Liver (tissue), 9 donors: ENCODE data around the gene NCAM1. TPM values are rescaled to one million over a fixed set of nuclear protein-coding genes. Genes with fewer than 3 reads are reported as not detected.

Experiments used
- DNase-seq: peaks from one replicate; pipeline ENCODE4 v3.0.0-alpha.2; 2017; ENCODE audit warnings: low spot score
- H3K27ac ChIP-seq, 2 donors: one replicate each; pipeline ENCODE4 v1.7.0; 2013; ENCODE audit warnings: inconsistent platforms in 2 of 2, low read length in 2 of 2, control low read depth in 1 of 2, low read depth in 1 of 2, mild to moderate bottlenecking in 1 of 2
- H3K27me3 ChIP-seq, 4 donors: one replicate each; pipeline versions ENCODE4 v1.6.1 to v1.7.0; 2013; ENCODE audit warnings: low read length in 3 of 4, inconsistent platforms in 1 of 4, mild to moderate bottlenecking in 1 of 4, moderate library complexity in 1 of 4; ENCODE audit not compliant: control insufficient read depth in 4 of 4, insufficient read depth in 4 of 4
- H3K36me3 ChIP-seq, 4 donors: one replicate each; pipeline versions ENCODE4 v1.6.1 to v1.7.0; 2013; ENCODE audit warnings: low read length in 3 of 4, mild to moderate bottlenecking in 3 of 4, low read depth in 1 of 4, moderate library complexity in 1 of 4; ENCODE audit not compliant: control insufficient read depth in 4 of 4, insufficient read depth in 3 of 4
- H3K4me1 ChIP-seq, 4 donors: one replicate each; pipeline versions ENCODE4 v1.6.1 to v1.7.0; 2013; ENCODE audit warnings: low read length in 3 of 4, mild to moderate bottlenecking in 3 of 4, moderate library complexity in 1 of 4; ENCODE audit not compliant: control insufficient read depth in 4 of 4, insufficient read depth in 4 of 4
- H3K4me3 ChIP-seq, 3 donors: one replicate each; pipeline versions ENCODE4 v1.6.1 to v1.7.0; 2013; ENCODE audit warnings: low read length in 3 of 3, control low read depth in 1 of 3, low read depth in 1 of 3, mild to moderate bottlenecking in 1 of 3
- H3K9ac ChIP-seq, 2 donors: one replicate each; pipeline ENCODE4 v1.7.0; 2013; ENCODE audit warnings: low read length in 2 of 2, mild to moderate bottlenecking in 2 of 2, moderate library complexity in 2 of 2, control low read depth in 1 of 2, low read depth in 1 of 2
- H3K9me3 ChIP-seq, 4 donors: one replicate each; pipeline versions ENCODE4 v1.6.1 to v1.7.0; 2013; ENCODE audit warnings: low read length in 3 of 4; ENCODE audit not compliant: control insufficient read depth in 4 of 4
- CTCF ChIP-seq: fragments of 150-350 bp; IDR thresholded peaks from 2 replicates; pipeline ENCODE4 v1.5.1; 2017; ENCODE audit warnings: improper control_type of control experiment, low read depth, low read length; ENCODE audit not compliant: missing input control
- EGR1 ChIP-seq, 2 donors: IDR thresholded peaks; 2 replicates each; pipeline ENCODE4 v1.6.1; 2016 to 2018; ENCODE audit warnings: antibody characterized with exemption in 2 of 2, low read depth in 2 of 2
- FOXA1 ChIP-seq: IDR thresholded peaks from 2 replicates; pipeline ENCODE4 v1.6.1; 2016; ENCODE audit warnings: antibody characterized with exemption
- FOXA2 ChIP-seq: IDR thresholded peaks from 2 replicates; pipeline ENCODE4 v1.6.1; 2016; ENCODE audit warnings: antibody characterized with exemption
- GABPA ChIP-seq, 2 donors: IDR thresholded peaks in 1 of 2; conservative IDR thresholded peaks in 1 of 2; 2 replicates each; pipeline ENCODE4 v1.6.1; 2016; ENCODE audit warnings: antibody characterized with exemption in 2 of 2, mild to moderate bottlenecking in 1 of 2, moderate library complexity in 1 of 2
- HNF4A ChIP-seq, 2 donors: conservative IDR thresholded peaks; 2 replicates each; pipeline ENCODE4 v1.6.1; 2016; ENCODE audit warnings: antibody characterized with exemption in 2 of 2, mild to moderate bottlenecking in 2 of 2
- HNF4G ChIP-seq: IDR thresholded peaks from 2 replicates; pipeline ENCODE4 v1.6.1; 2016; ENCODE audit warnings: antibody characterized with exemption
- JUND ChIP-seq, 2 donors: IDR thresholded peaks; 2 replicates each; pipeline ENCODE4 v1.6.1; 2016; ENCODE audit warnings: antibody characterized with exemption in 2 of 2
- NR2F2 ChIP-seq: IDR thresholded peaks from 2 replicates; pipeline ENCODE4 v1.6.1; 2016; ENCODE audit warnings: antibody characterized with exemption
- RAD21 ChIP-seq, 2 donors: IDR thresholded peaks; 2 replicates each; pipeline ENCODE4 v1.6.1; 2016; ENCODE audit warnings: antibody characterized with exemption in 2 of 2, mild to moderate bottlenecking in 2 of 2
- RXRA ChIP-seq, 2 donors: IDR thresholded peaks; 2 replicates each; pipeline ENCODE4 v1.6.1; 2017 to 2018; ENCODE audit warnings: antibody characterized with exemption in 2 of 2, mild to moderate bottlenecking in 1 of 2
- SP1 ChIP-seq: IDR thresholded peaks from 2 replicates; pipeline ENCODE4 v1.6.1; 2018; ENCODE audit warnings: antibody characterized with exemption, mild to moderate bottlenecking
- TAF1 ChIP-seq: conservative IDR thresholded peaks from 2 replicates; pipeline ENCODE4 v1.6.1; 2016; ENCODE audit warnings: antibody characterized with exemption, mild to moderate bottlenecking
- YY1 ChIP-seq: IDR thresholded peaks from 2 replicates; pipeline ENCODE4 v1.6.1; 2016; ENCODE audit warnings: antibody characterized with exemption, mild to moderate bottlenecking
- ZBTB33 ChIP-seq: IDR thresholded peaks from 2 replicates; pipeline ENCODE4 v1.6.1; 2016; ENCODE audit warnings: antibody characterized with exemption
- WGBS: extraction: QIAGEN DNeasy Blood & Tissue Kit; methylation state at CpG from one replicate; pipeline ENCODE4 v1.1.7; 2013; 5-methylcytosine and 5-hydroxymethylcytosine counted together
- polyA plus RNA-seq, 2 donors: library from polyadenylated mRNA; stranded (reverse) in 1 of 2; unstranded in 1 of 2; fragments of 200-250 nt in 1 of 2; fragments of >200 nt in 1 of 2; fragmentation: Nextera tagmentation in 1 of 2; extraction: Ambion mirVana in 1 of 2; gene quantifications; one replicate each; pipeline versions ENCODE4 v1.2.1 to v1.2.3, GENCODE V29; 2013 to 2015
- total RNA-seq, 2 donors: library from RNA; depleted of rRNA; stranded (reverse); fragments of >200 nt; gene quantifications; one replicate each; pipeline ENCODE4 v1.2.3, GENCODE V29; 2014
- TF ChIP-seq, protein P1 (sequence below): IDR thresholded peaks from 2 replicates; pipeline ENCODE4 v1.6.1; 2016; ENCODE audit warnings: antibody characterized with exemption, mild to moderate bottlenecking
- TF ChIP-seq, protein P2 (sequence below): IDR thresholded peaks from 2 replicates; pipeline ENCODE4 v1.6.1; 2016; ENCODE audit warnings: antibody characterized with exemption
- TF ChIP-seq, protein P3 (sequence below): IDR thresholded peaks from 2 replicates; pipeline ENCODE4 v1.6.1; 2016; ENCODE audit warnings: antibody characterized with exemption
- donor health status: healthy.
- donor health status: healthy.
- donor health status: healthy.
- donor health status: healthy.
- donor health status: healthy.

The NCAM1 gene
- total and polyA plus RNA-seq, 4 donors = 0.65 to 2.1 (median 0.88) TPM

- Histone ChIP-seq H3K9ac (no peak overlapping the region), H3K9me3 (no peaks in the 10 kb centered on the region), H3K36me3 (no peaks in the 10 kb centered on the region), H3K4me1 (no peaks in the 10 kb centered on the region), H3K27me3 (peaks cover 0 to 5% (median 0%) of the 10 kb centered on the region in 4 donors), H3K27ac (no peak overlapping the region), H3K4me3 (no peak overlapping the region)
- WGBS = 50% methylated on average over 2 of the region's 2 CpGs
- TF ChIP-seq FOXA2 = no peak
- TF ChIP-seq TAF1 = no peak
- TF ChIP-seq YY1 = no peak
- TF ChIP-seq JUND (IDR thresholded peaks at IDR 0.05) = no peak
- TF ChIP-seq SP1 = no peak
- TF ChIP-seq RAD21 (IDR thresholded peaks at IDR 0.05) = no peak
- TF ChIP-seq FOXA1 = no peak
- TF ChIP-seq, protein P1, sequence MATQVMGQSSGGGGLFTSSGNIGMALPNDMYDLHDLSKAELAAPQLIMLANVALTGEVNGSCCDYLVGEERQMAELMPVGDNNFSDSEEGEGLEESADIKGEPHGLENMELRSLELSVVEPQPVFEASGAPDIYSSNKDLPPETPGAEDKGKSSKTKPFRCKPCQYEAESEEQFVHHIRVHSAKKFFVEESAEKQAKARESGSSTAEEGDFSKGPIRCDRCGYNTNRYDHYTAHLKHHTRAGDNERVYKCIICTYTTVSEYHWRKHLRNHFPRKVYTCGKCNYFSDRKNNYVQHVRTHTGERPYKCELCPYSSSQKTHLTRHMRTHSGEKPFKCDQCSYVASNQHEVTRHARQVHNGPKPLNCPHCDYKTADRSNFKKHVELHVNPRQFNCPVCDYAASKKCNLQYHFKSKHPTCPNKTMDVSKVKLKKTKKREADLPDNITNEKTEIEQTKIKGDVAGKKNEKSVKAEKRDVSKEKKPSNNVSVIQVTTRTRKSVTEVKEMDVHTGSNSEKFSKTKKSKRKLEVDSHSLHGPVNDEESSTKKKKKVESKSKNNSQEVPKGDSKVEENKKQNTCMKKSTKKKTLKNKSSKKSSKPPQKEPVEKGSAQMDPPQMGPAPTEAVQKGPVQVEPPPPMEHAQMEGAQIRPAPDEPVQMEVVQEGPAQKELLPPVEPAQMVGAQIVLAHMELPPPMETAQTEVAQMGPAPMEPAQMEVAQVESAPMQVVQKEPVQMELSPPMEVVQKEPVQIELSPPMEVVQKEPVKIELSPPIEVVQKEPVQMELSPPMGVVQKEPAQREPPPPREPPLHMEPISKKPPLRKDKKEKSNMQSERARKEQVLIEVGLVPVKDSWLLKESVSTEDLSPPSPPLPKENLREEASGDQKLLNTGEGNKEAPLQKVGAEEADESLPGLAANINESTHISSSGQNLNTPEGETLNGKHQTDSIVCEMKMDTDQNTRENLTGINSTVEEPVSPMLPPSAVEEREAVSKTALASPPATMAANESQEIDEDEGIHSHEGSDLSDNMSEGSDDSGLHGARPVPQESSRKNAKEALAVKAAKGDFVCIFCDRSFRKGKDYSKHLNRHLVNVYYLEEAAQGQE = no peak
- TF ChIP-seq CTCF = no peak
- TF ChIP-seq NR2F2 = no peak
- TF ChIP-seq GABPA (IDR thresholded peaks at IDR 0.05 in 1 of 2, conservative IDR thresholded peaks at IDR 0.05 in 1 of 2) = no peak
- no peak for TF ChIP-seq EGR1 (IDR thresholded peaks at IDR 0.05; ENCODE audit: low read depth in 2 of 2)
- TF ChIP-seq HNF4A (conservative IDR thresholded peaks at IDR 0.05) = no peak
- TF ChIP-seq HNF4G = no peak
- TF ChIP-seq RXRA (IDR thresholded peaks at IDR 0.05) = no peak
- TF ChIP-seq, protein P2, sequence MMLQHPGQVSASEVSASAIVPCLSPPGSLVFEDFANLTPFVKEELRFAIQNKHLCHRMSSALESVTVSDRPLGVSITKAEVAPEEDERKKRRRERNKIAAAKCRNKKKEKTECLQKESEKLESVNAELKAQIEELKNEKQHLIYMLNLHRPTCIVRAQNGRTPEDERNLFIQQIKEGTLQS = no peak
- TF ChIP-seq, protein P3, sequence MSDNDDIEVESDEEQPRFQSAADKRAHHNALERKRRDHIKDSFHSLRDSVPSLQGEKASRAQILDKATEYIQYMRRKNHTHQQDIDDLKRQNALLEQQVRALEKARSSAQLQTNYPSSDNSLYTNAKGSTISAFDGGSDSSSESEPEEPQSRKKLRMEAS = no peak
- TF ChIP-seq ZBTB33 = no peak
- no peak for DNase-seq
These were observed 301.4 kb downstream of the NCAM1 start for GRCh38 chr11:113262594-113262993.
